GM19397 (cell line): ENCODE results near the gene EPS15.

Experiments used
- ATAC-seq: cut with Tn5 transposase; IDR thresholded peaks from one replicate; pipeline ENCODE4 v1.9.1; 2021; ENCODE audit warnings: mild to moderate bottlenecking, moderate library complexity; ENCODE audit not compliant: unreplicated experiment

The EPS15 gene

DNA sequence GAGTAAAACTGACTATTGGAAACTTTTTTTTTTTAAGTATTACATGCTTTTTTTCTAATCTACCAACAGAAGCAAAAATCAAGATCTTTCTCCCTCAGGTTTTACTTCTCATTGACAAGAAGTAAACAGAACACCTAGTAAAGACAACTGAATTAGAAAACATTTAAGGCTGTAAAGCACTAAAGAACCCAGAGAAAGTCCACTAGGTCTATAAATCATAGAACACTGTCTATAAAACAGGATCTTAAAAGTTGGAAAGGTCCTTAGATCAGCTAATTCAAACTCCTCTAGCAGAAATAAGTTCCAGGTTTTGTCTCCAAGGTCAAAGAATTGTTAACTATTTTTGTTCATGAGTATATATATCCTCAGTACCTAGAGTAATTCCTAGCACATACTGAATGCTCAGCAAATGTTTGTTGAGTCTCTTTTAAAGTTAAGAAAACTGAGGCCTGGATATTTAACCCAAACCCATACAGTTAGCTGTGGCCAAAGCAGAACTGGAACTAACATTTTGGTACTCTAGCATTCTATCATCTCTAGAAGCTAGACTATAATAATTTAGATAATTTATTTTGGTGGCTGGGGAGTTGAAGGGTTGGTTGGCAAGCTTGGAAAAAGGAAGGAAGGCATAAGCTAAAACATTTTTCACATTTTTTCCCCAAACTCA lies 3.0 kb downstream of the EPS15 start:
- no peak for ATAC-seq

DNA sequence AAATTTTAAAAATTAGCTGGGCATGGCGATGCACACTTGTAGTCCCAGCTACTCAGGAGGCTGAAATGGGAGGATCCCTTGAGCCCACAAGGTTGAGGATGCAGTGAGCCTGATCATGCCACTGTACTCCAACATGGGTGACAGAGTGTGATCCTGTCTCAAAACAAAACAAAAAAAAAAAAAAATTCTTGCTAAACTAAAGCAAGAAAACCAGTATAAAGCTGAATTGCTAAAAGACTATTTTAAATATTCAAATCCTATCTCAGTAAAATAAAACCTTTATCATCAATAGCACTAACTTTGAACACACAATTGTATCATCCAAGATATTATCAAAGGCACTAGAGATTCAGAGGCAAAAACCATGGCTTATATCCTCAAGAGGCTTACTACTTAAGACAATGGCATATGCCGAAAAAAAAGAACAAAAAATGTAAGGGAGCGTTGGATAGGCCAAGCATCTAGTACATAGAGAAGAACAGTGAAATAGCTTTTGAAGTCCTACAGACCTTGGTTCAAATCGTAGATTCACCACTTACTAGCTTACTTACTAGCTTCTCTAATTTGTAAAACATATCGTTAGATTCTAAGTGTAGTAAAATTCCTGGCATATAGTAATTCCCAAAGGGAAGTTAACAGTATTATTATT lies 3.6 kb downstream of the EPS15 start:
- no peak for ATAC-seq

DNA sequence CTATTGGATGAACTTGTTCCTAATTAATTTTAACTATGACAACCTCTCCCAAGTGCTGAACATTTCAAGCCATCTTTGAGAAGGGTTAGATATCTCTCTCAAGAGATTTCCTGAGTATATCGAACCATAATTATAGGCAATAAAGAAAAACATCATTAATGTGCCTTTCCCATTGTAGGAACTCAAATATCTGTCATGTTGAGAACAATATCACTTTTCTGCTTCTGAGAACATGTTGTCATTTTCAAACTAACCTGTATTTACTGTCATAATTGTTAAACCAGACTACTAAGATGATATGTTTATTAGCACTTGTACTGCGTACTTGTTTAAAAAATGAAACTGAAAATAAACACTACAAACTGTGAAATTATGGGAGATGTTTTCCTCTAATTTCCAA lies 4.3 kb downstream of the EPS15 start:
- no peak for ATAC-seq

DNA sequence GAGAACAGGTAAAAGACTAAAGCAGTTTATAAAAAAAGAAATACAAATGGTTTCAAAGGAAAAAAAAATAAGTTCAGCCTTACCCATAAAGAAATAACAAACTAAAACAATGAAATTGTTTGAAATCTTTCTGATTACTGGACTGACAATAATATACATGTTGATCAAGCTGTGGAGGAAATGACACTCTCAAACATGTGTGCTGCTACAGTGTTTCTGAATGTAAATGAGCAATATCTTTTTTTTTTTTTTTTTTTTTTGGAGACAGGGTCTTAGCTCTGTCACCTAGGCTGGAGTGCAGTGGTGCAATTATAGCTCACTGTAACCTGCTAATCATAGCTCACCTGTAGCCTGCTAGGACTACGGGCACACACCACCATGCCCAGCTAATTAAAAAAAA lies 6.5 kb downstream of the EPS15 start:
- no peak for ATAC-seq

DNA sequence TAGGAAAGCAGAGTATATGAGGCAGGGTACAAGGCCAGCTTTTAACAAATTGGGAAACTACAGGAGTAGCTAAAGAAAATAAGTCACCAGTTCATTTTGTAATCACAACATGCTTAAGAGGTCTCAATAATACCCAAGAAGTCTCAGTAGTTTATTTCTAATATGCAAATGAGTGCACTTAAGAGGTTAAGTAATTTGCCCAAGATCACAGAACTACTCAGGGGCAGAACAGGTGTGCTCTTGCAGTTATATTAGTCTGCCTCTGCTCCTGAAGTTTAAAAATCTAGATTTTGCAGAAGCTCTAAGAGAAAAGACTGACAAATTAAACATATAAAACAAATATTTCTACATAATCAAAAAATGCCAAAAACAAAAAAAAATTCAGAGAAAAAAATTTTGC lies 6.9 kb downstream of the EPS15 start:
- ATAC-seq = no peak

DNA sequence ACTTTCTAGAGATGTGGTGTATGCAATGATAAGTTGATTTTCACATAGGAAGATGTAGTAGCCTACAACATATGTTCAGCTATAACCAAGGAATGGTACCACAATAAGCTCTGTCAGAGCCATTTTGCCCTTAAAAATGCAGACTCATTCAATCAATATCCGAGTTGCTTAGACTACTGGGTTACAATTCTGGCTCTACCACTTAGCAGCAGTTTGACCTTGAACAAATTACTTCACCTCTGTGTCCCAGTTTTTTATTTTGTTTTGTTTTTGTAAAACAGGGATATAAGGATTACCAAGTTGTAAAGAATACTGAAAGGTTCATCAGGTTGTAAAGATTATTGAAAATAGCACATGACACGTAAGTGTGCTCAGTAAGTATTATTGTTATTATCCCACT lies 9.3 kb downstream of the EPS15 start:
- ATAC-seq = no peak

DNA sequence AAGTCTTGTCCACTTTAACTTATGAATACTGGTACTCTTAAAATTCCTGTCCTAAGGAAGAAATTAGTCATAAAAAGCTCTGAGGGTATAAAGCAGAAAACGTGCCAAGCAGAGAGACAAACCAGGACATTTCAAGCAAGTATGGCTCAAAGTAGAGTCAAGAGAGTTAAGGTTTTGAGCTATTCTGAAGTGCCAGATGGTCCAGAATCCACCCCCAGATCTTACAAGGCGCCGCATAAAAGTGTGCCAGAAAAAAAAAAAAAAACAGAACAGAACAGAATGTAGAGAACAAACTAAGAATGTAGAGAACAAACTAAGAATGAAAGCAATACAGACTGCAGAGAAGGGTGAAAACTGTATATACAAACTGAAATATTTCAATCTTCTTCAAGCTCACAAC lies 12.5 kb downstream of the EPS15 start:
- no peak for ATAC-seq

DNA sequence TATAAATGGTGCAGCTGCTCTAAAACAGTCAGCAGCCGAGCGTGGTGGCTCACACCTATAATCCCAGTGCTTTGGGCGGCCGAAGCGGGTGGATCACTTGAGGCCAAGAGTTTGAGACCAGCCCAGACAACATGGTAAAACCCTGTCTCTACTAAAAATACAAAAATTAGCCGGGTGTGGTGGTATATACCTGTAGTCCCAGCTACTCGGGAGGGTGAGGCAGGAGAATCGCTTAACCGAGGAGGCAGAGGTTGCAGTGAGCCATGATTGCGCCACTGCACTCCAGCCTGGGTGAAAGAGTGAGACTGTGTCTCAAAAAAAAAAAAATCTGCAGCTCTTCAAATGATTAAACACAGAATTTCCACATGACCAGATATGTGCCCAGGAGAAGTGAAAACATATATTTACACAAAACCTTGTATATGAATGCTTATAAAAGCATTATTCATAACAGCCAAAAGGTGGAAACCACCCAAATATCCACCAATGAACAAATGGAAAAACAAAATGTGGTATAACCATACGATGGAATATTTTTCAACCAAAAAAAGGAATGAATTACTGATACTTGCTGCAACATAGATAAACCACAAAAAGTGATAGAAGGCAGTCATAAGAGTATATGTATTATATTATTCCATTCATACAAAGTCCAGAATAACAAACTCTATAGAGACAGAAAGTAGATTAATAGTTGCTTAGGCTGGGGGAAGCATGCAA lies 14.1 kb downstream of the EPS15 start:
- peak; percentile 45 for ATAC-seq

DNA sequence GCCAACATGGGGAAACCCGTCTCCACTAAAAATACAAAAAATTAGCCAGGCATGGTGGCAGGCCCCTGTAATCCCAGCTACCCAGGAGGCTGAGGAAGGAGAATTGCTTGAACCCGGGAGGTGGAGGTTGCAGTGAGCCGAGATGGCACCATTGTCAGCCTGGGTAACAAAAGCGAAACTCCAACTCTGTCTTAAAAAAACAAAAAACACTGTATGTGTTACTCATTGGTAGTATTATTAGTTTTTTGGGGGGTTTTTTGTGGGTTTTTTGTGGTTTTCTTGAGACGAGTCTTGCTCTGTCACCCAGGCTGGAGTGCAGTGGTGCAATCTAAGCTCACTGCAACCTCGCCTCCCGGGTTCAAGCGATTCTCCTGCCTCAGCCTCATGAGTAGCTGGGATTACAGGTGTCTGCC lies 17.8 kb downstream of the EPS15 start:
- peak; percentile 57 for ATAC-seq

DNA sequence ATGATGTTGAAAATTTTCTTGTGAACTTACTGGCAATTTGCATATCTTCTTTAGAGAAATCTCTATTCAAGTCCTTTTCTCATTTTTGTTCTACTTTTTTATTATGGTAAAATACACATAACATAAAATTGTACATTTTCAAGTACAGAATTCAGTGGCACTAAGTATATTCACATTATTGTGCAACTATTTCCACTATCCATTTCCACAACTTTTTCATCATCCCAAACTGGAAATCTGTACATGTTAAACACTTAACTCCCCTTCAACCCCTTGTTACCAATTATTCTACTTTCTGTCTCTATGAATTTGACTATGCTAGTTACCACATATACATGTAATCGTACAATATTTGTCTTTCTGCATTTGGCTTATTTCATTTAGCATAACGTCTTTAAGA lies 19.4 kb downstream of the EPS15 start:
- no peak for ATAC-seq

DNA sequence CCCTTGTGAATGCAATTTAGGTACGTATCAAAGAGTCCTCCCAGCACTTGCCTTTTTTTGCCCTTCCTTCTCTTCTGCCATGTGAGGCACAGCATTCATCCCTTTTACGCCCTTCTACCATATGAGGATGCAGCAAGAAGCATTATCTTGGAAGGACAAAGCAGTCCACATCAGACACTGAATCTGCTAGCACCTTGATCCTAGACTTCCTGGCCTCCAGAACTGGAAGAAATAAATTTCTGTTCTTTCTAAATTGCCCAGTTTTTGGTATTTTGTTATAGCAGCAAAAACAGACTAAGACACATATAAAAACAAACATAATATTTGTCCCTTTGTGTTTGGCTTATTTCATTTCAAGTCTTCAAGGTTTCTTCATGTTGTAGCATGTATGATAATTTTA lies 20.1 kb downstream of the EPS15 start:
- ATAC-seq = no peak

DNA sequence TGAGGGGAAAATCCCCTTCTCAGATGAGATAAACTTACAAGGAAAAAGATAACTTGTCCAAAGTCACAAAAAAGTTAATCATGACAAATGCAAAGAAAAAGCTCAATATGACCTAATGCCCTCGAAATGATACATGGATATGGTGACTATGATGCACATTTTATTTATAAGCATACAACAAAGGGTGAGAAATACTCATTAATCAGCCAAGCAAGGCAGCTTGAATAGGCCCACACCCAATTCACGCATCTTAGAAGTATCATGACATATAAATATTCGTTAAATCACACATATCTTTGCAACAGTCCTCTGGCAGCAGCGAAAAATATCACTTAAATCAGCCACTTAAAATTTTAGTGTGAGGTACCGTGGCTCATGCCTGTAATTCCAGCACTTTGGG lies 21.7 kb downstream of the EPS15 start:
- ATAC-seq = no peak

DNA sequence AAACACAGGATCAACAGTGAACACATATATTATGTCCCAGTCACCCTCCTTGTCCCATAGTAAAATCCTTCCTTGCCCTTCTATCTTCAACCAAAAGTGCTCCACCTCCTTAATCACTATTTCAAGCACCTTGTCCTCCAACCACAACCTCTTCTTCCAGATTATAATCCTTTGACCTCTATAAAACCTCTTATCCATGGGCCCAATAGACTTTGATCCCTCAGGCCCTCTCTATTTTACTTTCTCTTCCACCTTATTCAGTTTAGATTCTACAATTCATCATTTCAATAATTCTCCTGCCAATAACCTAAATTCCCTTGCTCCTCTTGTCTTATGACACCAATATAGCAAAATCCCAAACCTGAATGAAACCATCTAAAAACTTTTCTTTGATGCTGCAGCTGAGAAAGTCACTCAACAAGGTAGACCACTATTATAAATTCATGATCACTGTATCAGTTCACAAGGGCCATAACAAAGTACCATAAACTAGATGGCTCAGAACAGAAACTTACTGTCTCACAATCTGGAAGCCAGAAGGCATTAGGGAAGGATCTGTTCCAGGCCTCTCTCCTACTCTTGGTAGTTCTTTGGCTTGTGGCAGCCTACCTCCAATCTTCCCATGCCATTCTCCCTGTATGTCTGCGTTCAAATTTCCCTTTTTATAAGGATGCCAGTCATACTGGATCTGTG lies 24.8 kb downstream of the EPS15 start:
- ATAC-seq = no peak

DNA sequence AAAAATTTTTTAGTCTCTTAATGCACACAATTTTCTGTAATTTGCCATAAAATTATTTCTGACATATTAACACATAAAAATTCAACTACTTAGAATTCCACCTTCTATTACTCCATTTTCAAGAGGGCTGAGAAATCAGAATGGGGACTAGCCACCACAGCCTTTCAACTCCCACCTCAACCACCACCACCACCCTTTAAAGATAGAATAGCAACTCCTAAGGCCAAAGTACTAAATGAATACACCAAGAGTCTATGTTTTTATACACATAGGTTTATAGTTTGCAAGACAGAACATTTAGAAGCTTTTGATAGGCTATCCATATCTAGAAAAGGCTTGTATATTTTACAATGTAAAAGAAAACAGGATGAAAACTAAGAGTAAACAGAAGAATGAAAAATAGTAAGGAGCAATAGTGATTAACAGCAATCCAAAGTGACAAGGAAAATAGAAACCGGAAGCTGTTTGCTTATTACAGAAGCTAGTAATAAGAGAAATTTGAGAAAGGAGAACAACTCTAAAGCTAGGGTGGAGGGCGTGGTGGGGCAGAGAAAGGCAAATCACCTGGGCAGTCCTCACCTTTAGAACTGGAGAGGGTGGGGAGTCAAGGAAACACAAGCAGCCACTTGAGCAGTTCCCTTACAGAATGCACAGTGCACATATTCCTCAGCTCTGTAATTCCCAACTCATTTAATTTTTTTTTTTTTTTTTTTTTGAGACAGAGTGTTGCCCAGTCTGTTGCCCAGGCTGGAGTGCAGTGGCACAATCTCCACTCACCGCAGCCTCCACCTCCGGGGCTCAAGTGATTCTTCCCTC lies 27.7 kb downstream of the EPS15 start:
- ATAC-seq = no peak

DNA sequence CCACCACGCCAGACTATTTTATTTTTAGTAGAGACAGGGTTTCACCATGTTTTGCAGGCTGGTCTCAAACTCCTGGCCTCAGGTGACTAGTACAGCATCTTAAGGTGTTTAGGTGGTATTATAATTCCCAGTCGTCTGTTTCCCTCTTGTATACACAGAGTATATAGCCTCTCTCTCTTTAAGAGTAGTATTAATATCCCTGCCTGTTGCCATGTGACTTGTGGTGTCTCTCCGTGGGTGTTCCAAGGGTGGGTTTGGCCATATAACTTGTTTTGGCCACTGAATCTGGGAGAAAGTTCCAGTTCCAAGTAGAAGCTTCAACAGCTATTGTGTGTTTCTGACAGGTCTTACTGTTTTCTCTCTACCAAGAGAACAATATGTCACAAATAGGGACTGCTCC lies 29.6 kb downstream of the EPS15 start:
- ATAC-seq = no peak

DNA sequence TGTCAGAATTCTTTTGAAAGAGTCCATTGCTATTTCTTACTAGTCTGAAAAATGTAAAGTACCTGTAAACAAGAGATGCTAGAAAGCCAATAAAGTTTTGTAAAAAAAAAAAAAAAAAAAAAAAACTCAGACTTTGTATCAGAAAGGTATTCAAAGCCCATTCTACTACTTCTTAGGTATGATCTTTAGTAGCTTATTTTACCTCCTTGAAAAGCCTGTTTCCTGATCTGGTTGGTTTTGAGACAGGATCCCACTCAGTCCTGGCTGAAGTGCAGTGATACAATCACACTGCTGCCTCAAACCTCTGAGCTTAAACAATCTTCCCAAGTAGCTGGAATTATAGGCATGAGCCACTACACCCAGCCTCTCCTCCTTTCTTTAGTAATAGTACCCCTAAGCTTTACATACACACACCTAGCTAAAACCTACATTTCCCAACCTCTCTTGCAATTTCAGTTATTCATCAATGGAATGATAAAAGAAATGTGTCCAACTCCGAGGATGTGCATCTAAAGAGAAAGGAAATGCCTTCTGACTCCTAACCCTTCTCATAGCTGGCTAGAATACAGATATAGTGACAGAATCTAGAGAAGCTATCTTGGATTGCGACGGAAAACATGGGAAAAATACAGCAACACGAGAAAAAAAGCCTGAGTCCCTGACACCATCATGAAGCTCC lies 30.6 kb downstream of the EPS15 start:
- ATAC-seq = no peak

DNA sequence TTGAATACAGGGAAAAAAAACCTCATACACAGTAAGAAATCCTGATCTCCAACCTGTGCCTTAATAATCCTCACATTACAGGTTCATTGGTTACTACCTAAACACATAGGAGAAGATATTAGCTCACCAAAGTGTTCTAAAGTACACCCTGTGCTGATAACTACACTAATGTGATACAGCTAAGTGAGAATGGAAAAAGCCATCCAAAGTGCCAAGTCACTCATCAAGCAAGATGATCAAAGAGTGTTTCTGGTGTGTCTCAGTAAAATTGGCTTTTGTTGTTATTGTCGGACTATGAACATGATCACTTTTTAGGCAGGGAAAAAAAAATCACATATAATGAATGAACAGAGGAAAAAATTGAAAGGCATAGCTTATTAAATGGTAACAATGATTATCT lies 31.4 kb downstream of the EPS15 start:
- ATAC-seq = no peak

DNA sequence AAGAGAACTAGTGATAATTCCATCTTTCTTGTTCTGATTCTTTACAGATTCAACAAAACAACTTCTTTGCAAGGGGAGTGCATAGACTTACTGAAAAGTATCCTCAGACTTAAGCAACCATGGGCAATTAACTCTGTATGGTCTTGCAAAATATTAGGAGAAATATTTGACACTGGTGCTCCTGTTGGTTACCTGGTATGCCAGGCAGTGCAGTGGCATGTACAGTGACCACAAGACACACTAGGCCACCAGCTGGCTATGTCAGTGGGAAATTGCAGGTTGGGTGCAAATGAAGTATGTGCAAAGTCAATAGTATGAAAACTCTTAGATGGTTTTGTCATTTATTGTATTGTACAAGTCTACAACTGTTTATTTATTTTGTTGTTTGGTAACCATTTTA lies 34.5 kb downstream of the EPS15 start:
- ATAC-seq = no peak

DNA sequence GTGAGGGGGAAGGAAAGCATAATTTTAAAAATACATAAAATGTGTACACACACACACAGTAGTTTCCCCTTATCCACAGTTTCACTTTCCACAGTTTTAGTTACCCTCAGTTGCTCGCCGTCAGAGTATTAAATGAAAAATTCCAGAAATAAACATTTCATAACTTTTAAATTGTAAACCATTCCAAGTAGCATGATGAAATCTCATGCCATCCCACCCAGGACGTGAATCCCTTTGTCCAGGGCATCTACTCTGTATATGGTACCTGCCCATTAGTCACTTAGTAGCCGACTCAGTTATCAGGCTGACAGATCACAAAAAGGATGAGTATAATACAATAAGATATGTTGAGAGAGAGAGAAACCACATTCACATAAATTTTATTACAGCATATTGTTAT lies 36.2 kb downstream of the EPS15 start:
- ATAC-seq = no peak
